NT2/D1 (cell line): ENCODE data around the gene CD200R1L.

Experiments
- SUZ12 ChIP-seq: IDR thresholded peaks from 2 replicates; pipeline ENCODE4 v1.6.1; 2011; ENCODE audit not compliant: insufficient read length, insufficient read depth; ENCODE audit errors: extremely low read depth
- YY1 ChIP-seq: IDR thresholded peaks from 2 replicates; pipeline ENCODE4 v1.6.1; 2011; ENCODE audit not compliant: insufficient read length, insufficient read depth
- ZNF274 ChIP-seq: IDR thresholded peaks from 2 replicates; pipeline ENCODE4 v1.6.1; 2011; ENCODE audit warnings: mild to moderate bottlenecking, low read depth, low read length

GRCh38 chr3:112786002-112786590 lies 60.6 kb downstream of the CD200R1L start:
- no peak for TF ChIP-seq YY1
- no peak for TF ChIP-seq ZNF274
- TF ChIP-seq SUZ12, result no peak
